Measurements from ENCODE around the gene FMO2. TPM values are rescaled to one million over a fixed set of nuclear protein-coding genes. Genes with fewer than 3 reads are reported as not detected.

FMO2 gene
- total RNA-seq, 4 donors from 2014 or later: 3.8 to 23.1 (median 6.9) TPM

- Histone ChIP-seq H3K4me1 (peaks cover 49% of the 10 kb centered on the region), H3K27ac (peak overlapping the region; percentile 86), H3K36me3 (no peaks in the 10 kb centered on the region), H3K4me3 (no peak overlapping the region), H3K27me3 (no peaks in the 10 kb centered on the region), H3K9me3 (no peaks in the 10 kb centered on the region)
- DNase-seq (ENCODE audit: low spot score in 2 of 2): no peak
- TF ChIP-seq CTCF (IDR thresholded peaks at IDR 0.05) (no peak), POLR2AphosphoS5 (IDR thresholded peaks at IDR 0.05) (no peak), EP300 (IDR thresholded peaks at IDR 0.05) (no peak), POLR2A (IDR thresholded peaks at IDR 0.05) (no peak)
- WGBS: 59% methylated on average over 4 of the region's 4 CpGs
These were observed 44.0 kb upstream of the FMO2 start for GRCh38 chr1:171140956-171141687.

GRCh38 chr1:171141688-171142415 lies 43.2 kb upstream of the FMO2 start:
- TF ChIP-seq POLR2AphosphoS5 (IDR thresholded peaks at IDR 0.05) (peak in 2 of 3 donors; percentile 81 to 85), EP300 (IDR thresholded peaks at IDR 0.05) (no peak)
- H3K36me3 ChIP-seq: no peaks in the 10 kb centered on the region
- 38% methylated on average over 6 of the region's 6 CpGs for WGBS
- peak overlapping the region; percentile 86 for H3K27ac ChIP-seq
- H3K27me3 ChIP-seq: no peaks in the 10 kb centered on the region
- H3K4me1 ChIP-seq: peaks cover 49% of the 10 kb centered on the region
- DNase-seq (ENCODE audit: low spot score in 2 of 2): peak; percentile 79 to 80
- H3K4me3 ChIP-seq: no peak overlapping the region
- H3K9me3 ChIP-seq: no peaks in the 10 kb centered on the region

- Histone ChIP-seq H3K27ac (peak overlapping the region; percentile 86), H3K9me3 (no peaks in the 10 kb centered on the region), H3K27me3 (no peaks in the 10 kb centered on the region), H3K4me3 (peak overlapping the region; percentile 3), H3K4me1 (peaks cover 46% of the 10 kb centered on the region), H3K36me3 (no peaks in the 10 kb centered on the region)
- DNase-seq (ENCODE audit: low spot score in 2 of 2): peak in 1 of 2 donors; percentile 59
- WGBS: 41% methylated on average over 8 of the region's 8 CpGs
- TF ChIP-seq CTCF (IDR thresholded peaks at IDR 0.05) (no peak), EP300 (IDR thresholded peaks at IDR 0.05) (no peak), POLR2A (IDR thresholded peaks at IDR 0.05) (no peak), POLR2AphosphoS5 (IDR thresholded peaks at IDR 0.05) (no peak)
These were observed 42.4 kb upstream of the FMO2 start for GRCh38 chr1:171142416-171143385.

GRCh38 chr1:171150156-171150555 lies 34.9 kb upstream of the FMO2 start:
- H3K9me3 ChIP-seq: no peaks in the 10 kb centered on the region
- TF ChIP-seq POLR2AphosphoS5 (IDR thresholded peaks at IDR 0.05) (no peak), CTCF (IDR thresholded peaks at IDR 0.05) (no peak), EP300 (IDR thresholded peaks at IDR 0.05) (no peak), POLR2A (IDR thresholded peaks at IDR 0.05) (no peak)
- H3K4me1 ChIP-seq: no peaks in the 10 kb centered on the region
- no peaks in the 10 kb centered on the region for H3K27me3 ChIP-seq
- no peak for DNase-seq (ENCODE audit: low spot score in 2 of 2)
- no peak overlapping the region for H3K27ac ChIP-seq
- H3K4me3 ChIP-seq: no peak overlapping the region
- WGBS: 65% methylated on average over 1 of the region's 1 CpG
- H3K36me3 ChIP-seq: no peaks in the 10 kb centered on the region

GRCh38 chr1:171152549-171152948 lies 32.6 kb upstream of the FMO2 start:
- H3K36me3 ChIP-seq: no peaks in the 10 kb centered on the region
- no peak for TF ChIP-seq POLR2A (IDR thresholded peaks at IDR 0.05)
- no peak for TF ChIP-seq POLR2AphosphoS5 (IDR thresholded peaks at IDR 0.05)
- H3K27ac ChIP-seq: no peak overlapping the region
- H3K4me1 ChIP-seq: no peaks in the 10 kb centered on the region
- DNase-seq (ENCODE audit: low spot score in 2 of 2): no peak
- no peak overlapping the region for H3K4me3 ChIP-seq
- WGBS: 84% methylated on average over 2 of the region's 2 CpGs
- no peaks in the 10 kb centered on the region for H3K27me3 ChIP-seq
- no peaks in the 10 kb centered on the region for H3K9me3 ChIP-seq
